Hepatocyte (in vitro differentiated cells): Measurements from ENCODE around the gene ADD2.

Source experiments
- CTCF ChIP-seq: fragments of 200-600 bp; sonication (generic); IDR thresholded peaks from 2 replicates; pipeline ENCODE4 v1.5.1; 2016; ENCODE audit warnings: antibody characterized with exemption, mild to moderate bottlenecking; ENCODE audit not compliant: poor library complexity
- EZH2 ChIP-seq: fragments of 200-600 bp; sonication (generic); IDR thresholded peaks from 2 replicates; pipeline ENCODE4 v1.6.1; 2016; ENCODE audit warnings: antibody characterized with exemption, mild to moderate bottlenecking, borderline replicate concordance

GRCh38 chr2:70743677-70744076 is 24.3 kb downstream of the ADD2 start:
- TF ChIP-seq EZH2 (no peak), CTCF (no peak)
